Vagina (tissue), 2 donors: ENCODE results near the gene POFUT1.

Experiments
- POLR2A ChIP-seq, 2 donors: fragments of 450-650 bp; IDR thresholded peaks; one replicate each; pipeline ENCODE4 v1.6.1; 2017; ENCODE audit warnings: antibody characterized with exemption in 2 of 2, mild to moderate bottlenecking in 2 of 2, moderate library complexity in 2 of 2
- POLR2AphosphoS5 ChIP-seq, 2 donors: sonication (generic); formaldehyde crosslinking; IDR thresholded peaks; one replicate each; pipeline ENCODE4 v1.9.0; 2017; ENCODE audit warnings: antibody characterized with exemption in 2 of 2, mild to moderate bottlenecking in 2 of 2, low read depth in 1 of 2; ENCODE audit not compliant: insufficient read depth in 1 of 2
- TF ChIP-seq, protein P1 (sequence below), 3 experiments: fragments of 450-650 bp in 2 of 3; fragments of 200-600 bp in 1 of 3; sonication (generic) in 1 of 3; IDR thresholded peaks; one replicate each; pipeline ENCODE4 v1.5.1; 2017 to 2019; ENCODE audit warnings: antibody characterized with exemption in 3 of 3, mild to moderate bottlenecking in 2 of 3, moderate library complexity in 2 of 3

GRCh38 chr20:32285621-32286371, 78.1 kb downstream of the POFUT1 start:
- no peak for TF ChIP-seq POLR2A (IDR thresholded peaks at IDR 0.05)
- no peak for TF ChIP-seq POLR2AphosphoS5 (IDR thresholded peaks at IDR 0.05; ENCODE audit: insufficient read depth in 1 of 2, low read depth in 1 of 2)
- TF ChIP-seq, protein P1, sequence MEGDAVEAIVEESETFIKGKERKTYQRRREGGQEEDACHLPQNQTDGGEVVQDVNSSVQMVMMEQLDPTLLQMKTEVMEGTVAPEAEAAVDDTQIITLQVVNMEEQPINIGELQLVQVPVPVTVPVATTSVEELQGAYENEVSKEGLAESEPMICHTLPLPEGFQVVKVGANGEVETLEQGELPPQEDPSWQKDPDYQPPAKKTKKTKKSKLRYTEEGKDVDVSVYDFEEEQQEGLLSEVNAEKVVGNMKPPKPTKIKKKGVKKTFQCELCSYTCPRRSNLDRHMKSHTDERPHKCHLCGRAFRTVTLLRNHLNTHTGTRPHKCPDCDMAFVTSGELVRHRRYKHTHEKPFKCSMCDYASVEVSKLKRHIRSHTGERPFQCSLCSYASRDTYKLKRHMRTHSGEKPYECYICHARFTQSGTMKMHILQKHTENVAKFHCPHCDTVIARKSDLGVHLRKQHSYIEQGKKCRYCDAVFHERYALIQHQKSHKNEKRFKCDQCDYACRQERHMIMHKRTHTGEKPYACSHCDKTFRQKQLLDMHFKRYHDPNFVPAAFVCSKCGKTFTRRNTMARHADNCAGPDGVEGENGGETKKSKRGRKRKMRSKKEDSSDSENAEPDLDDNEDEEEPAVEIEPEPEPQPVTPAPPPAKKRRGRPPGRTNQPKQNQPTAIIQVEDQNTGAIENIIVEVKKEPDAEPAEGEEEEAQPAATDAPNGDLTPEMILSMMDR (IDR thresholded peaks at IDR 0.05): no peak
